ENCODE results near the gene ZMYM2. TPM values are rescaled to one million over a fixed set of nuclear protein-coding genes. Genes with fewer than 3 reads are reported as not detected.

Gene ZMYM2
- polyA plus RNA-seq, 2 of the 4 experiments (the other 2 are of a cell fraction): 21.7 to 56.7 TPM

DNA sequence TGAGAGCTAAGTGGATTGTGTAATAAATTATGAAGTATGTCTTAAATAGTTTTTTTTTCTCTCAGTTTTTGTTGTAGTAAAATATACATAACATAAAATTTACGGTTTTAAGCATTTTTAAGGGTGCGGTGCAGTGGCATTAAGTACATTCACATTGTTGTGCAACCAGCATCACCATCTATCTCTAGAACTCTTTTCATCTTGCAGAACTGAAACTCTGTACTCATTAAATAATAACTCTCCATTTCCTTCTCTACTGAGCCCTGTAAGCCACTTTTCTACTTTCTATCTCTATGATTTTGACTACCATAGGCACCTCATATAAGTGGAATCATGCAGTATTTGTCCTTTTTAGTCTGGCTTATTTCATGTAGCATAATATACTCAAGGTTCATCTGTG is 115.2 kb downstream of the ZMYM2 start:
- FAIRE-seq (no peak), ATAC-seq (no peak), DNase-seq (ENCODE audit: low read depth in 1 of 2, low spot score in 1 of 2) (no peak)
- Histone ChIP-seq H3K9me3 (no peaks in the 10 kb centered on the region), H3K4me3 (no peak overlapping the region), H3K4me1 (no peaks in the 10 kb centered on the region), H3K4me2 (no peak overlapping the region), H3K27ac (no peak overlapping the region)
- ChIA-PET CTCF (no interaction called here), POLR2A (no interaction called here)
- WGBS (ENCODE audit: missing lambda C conversion rate): 87% methylated on average over 2 of the region's 2 CpGs
- TF ChIP-seq RCOR1 (IDR thresholded peaks at IDR 0.05; ENCODE audit: low read depth, low read length) (no peak), SREBF2 (IDR thresholded peaks at IDR 0.05) (no peak)

DNA sequence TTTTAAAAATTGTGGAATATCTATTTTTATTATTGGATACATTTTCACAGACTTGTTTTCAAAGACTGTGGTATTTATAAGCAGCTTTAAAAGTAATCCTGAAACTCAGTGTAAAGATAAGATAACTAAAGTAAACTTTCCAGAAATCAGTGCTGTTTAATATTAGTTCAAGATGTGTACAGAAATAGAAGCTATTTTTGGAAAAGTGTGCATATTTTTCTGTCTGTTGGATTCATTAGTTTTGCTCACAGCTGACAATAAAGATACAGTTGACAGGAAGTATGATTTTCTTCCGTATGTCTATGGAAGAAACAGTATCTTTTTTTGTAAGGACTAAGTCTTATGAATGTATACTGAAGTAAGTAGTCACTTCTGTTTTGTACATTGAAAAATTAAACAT is 116.4 kb downstream of the ZMYM2 start:
- ChIA-PET POLR2A (no interaction called here), CTCF (no interaction called here)
- Histone ChIP-seq H3K4me1 (no peaks in the 10 kb centered on the region), H3K27ac (no peak overlapping the region), H3K4me3 (no peak overlapping the region), H3K9me3 (no peaks in the 10 kb centered on the region), H3K4me2 (no peak overlapping the region)
- WGBS (ENCODE audit: missing lambda C conversion rate): 85% methylated on average over 1 of the region's 1 CpG
- TF ChIP-seq, protein P1, sequence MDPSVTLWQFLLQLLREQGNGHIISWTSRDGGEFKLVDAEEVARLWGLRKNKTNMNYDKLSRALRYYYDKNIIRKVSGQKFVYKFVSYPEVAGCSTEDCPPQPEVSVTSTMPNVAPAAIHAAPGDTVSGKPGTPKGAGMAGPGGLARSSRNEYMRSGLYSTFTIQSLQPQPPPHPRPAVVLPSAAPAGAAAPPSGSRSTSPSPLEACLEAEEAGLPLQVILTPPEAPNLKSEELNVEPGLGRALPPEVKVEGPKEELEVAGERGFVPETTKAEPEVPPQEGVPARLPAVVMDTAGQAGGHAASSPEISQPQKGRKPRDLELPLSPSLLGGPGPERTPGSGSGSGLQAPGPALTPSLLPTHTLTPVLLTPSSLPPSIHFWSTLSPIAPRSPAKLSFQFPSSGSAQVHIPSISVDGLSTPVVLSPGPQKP (IDR thresholded peaks at IDR 0.05; ENCODE audit: low read depth, low read length): no peak
- no peak for TF ChIP-seq PHF8 (IDR thresholded peaks at IDR 0.05; ENCODE audit: borderline replicate concordance, low read depth)
- no peak for TF ChIP-seq TP53 (CRISPR knock-in tag; IDR thresholded peaks at IDR 0.05)
- no peak for TF ChIP-seq JUN (IDR thresholded peaks at IDR 0.05)
- TF ChIP-seq SMC3 (IDR thresholded peaks at IDR 0.05): no peak
- ATAC-seq: no peak
- no peak for FAIRE-seq
- no peak for DNase-seq (ENCODE audit: low read depth in 1 of 2, low spot score in 1 of 2)

DNA sequence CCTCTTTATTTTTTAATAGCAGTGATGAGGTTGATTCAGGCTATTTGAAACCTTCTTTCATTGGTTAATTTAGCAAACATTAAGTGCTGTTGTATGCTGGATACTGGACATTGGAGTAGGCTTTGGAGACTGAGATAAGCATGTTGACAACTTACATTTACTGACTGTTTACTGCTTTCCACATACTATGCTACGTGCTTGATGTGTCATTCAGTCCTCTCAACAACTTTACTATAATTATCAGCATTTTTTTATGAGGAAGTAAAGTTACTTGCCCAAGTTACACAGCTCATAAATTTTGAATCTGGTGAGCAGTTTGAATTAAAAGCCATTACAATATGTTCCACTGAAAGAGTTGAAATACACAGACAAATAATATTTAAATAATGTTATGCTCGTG is 118.6 kb downstream of the ZMYM2 start:
- Histone ChIP-seq H3K4me1 (no peaks in the 10 kb centered on the region), H3K27ac (no peak overlapping the region), H3K4me2 (no peak overlapping the region), H3K4me3 (no peak overlapping the region), H3K9me3 (no peaks in the 10 kb centered on the region)
- 89% methylated on average over 2 of the region's 2 CpGs for WGBS (ENCODE audit: missing lambda C conversion rate)
- FAIRE-seq (no peak), ATAC-seq (no peak), DNase-seq (ENCODE audit: low read depth in 1 of 2, low spot score in 1 of 2) (no peak)
- CTCF ChIA-PET: interaction anchor here (0.7 to 1.2 kb wide), 2 partner anchors 42 to 430 kb away, joined by 3 to 4 read pairs; no protein-coding TSS in a partner anchor
- TF ChIP-seq, protein P1 (IDR thresholded peaks at IDR 0.05; ENCODE audit: low read depth, low read length): no peak
- TF ChIP-seq, protein P2, sequence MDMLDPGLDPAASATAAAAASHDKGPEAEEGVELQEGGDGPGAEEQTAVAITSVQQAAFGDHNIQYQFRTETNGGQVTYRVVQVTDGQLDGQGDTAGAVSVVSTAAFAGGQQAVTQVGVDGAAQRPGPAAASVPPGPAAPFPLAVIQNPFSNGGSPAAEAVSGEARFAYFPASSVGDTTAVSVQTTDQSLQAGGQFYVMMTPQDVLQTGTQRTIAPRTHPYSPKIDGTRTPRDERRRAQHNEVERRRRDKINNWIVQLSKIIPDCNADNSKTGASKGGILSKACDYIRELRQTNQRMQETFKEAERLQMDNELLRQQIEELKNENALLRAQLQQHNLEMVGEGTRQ (IDR thresholded peaks at IDR 0.05): no peak
- no peak for TF ChIP-seq CHD4 (IDR thresholded peaks at IDR 0.05; ENCODE audit: borderline replicate concordance)
- TF ChIP-seq HDAC2 (IDR thresholded peaks at IDR 0.05): no peak
- no peak for TF ChIP-seq TP53 (CRISPR knock-in tag; IDR thresholded peaks at IDR 0.05)
- no peak for TF ChIP-seq MAFK (IDR thresholded peaks at IDR 0.05; ENCODE audit: partially characterized antibody)
- no peak for TF ChIP-seq KDM1A (IDR thresholded peaks at IDR 0.05; ENCODE audit: low read depth)
- TF ChIP-seq NFE2L2 (conservative IDR thresholded peaks at IDR 0.05; ENCODE audit: low read length): no peak
- POLR2A ChIA-PET: no interaction called here

DNA sequence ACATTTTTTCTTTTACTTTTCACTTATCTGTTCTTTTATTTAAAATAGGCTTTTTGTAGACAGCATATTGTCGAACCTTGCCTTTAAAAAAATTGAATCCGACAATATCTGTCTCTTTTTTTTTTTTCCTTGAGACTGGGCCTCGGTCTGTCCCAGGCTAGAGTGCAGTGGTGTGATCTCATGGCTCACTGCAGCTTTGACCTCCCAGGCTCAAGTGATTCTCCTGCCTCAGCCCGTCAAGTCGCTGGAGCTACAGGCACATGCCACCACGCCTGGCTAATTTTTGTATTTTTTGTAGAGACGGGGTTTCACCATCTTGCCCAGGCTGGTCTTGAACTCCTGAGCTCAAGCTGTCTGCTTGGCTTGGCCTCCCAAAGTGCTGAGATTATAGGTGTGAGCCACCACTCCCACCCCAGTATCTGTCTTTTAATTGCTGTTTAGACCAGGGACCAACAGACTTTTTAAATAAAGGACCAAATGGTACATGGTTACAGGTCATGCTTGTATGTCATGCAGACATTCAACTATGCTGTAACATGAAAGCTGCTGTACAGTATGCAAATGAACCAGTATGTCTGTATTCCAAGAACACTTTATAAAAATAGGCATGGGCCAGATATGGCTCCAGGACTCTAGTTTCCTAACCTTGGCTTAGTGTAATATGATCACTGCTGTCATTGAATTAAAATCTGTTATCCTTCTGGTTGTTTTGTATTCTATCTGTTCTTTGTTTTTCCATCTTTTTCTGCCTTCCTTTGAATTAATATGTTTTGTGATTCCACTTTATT is 122.0 kb downstream of the ZMYM2 start:
- ChIA-PET POLR2A (no interaction called here), CTCF (no interaction called here)
- no peaks in the 10 kb centered on the region for H3K4me1 ChIP-seq
- H3K9me3 ChIP-seq: no peaks in the 10 kb centered on the region
- DNase-seq (ENCODE audit: low read depth in 1 of 2, low spot score in 1 of 2) (no peak), FAIRE-seq (no peak), ATAC-seq (no peak)
- TF ChIP-seq HOXB5 (CRISPR knock-in tag; IDR thresholded peaks at IDR 0.05) (no peak), GATA3 (IDR thresholded peaks at IDR 0.05; ENCODE audit: borderline replicate concordance) (no peak), MYC (IDR thresholded peaks at IDR 0.05; ENCODE audit: borderline replicate concordance, low read length) (no peak), ZFP36 (IDR thresholded peaks at IDR 0.05; ENCODE audit: borderline replicate concordance, partially characterized antibody) (no peak), CBX8 (IDR thresholded peaks at IDR 0.05) (no peak), FOSB (CRISPR knock-in tag; IDR thresholded peaks at IDR 0.05) (no peak), HOXA7 (CRISPR knock-in tag; IDR thresholded peaks at IDR 0.05) (no peak), KDM1A (IDR thresholded peaks at IDR 0.05; ENCODE audit: low read depth) (no peak), SREBF2 (IDR thresholded peaks at IDR 0.05) (no peak), PHF8 (IDR thresholded peaks at IDR 0.05; ENCODE audit: borderline replicate concordance, low read depth) (no peak), EHMT2 (IDR thresholded peaks at IDR 0.05; ENCODE audit: low read depth) (no peak)
- TF ChIP-seq, protein P3, sequence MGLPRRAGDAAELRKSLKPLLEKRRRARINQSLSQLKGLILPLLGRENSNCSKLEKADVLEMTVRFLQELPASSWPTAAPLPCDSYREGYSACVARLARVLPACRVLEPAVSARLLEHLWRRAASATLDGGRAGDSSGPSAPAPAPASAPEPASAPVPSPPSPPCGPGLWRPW (IDR thresholded peaks at IDR 0.05): no peak
- TF ChIP-seq, protein P4, sequence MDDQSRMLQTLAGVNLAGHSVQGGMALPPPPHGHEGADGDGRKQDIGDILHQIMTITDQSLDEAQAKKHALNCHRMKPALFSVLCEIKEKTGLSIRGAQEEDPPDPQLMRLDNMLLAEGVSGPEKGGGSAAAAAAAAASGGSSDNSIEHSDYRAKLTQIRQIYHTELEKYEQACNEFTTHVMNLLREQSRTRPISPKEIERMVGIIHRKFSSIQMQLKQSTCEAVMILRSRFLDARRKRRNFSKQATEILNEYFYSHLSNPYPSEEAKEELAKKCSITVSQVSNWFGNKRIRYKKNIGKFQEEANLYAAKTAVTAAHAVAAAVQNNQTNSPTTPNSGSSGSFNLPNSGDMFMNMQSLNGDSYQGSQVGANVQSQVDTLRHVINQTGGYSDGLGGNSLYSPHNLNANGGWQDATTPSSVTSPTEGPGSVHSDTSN (IDR thresholded peaks at IDR 0.05): no peak
- H3K27ac ChIP-seq: no peak overlapping the region
- WGBS (ENCODE audit: missing lambda C conversion rate): 96% methylated on average over 7 of the region's 7 CpGs
- H3K4me3 ChIP-seq: no peak overlapping the region
- no peak overlapping the region for H3K4me2 ChIP-seq

Data from A549 (cell line).